ENCODE data around the gene PCDHA4.

- TF ChIP-seq POLR2AphosphoS5 (IDR thresholded peaks at IDR 0.05) (no peak), POLR2A (IDR thresholded peaks at IDR 0.05) (no peak), CTCF (IDR thresholded peaks at IDR 0.05) (no peak), EP300 (IDR thresholded peaks at IDR 0.05) (no peak)
Measured at GRCh38 chr5:140833993-140834392, 27.1 kb downstream of the PCDHA4 start, which contains the start of gene PCDHA7.
